ENCODE measurements around the gene UGDH.

Gene UGDH

DNA sequence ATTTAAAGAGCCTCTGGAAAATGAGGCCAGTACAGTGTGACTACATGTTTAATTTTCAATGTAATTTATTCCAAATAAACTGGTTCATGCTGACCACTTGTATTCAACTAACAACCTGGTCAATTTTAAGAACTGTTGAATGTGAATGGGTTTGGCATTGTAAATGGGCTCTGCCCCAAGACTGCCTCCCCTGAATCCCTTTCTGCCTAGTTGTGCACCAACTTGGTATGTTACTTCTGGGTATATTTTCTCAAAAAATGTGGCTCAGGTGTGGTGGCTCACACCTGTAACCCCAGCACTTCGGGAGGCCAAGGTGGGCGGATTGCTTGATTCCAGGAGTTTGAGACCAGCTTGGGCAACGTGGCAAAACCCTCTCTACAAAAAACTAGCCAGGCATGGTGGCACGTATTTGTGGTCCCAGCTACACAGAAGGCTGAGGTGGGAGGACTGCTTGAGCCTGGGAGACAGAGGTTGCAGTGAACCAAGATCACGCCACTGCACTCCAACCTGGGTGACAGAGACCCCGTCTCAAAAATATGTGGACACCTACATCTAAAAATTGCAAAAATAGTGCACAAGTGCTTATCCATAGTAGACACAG, 75.7 kb downstream of the UGDH start:
- DNase-seq: no peak

DNA sequence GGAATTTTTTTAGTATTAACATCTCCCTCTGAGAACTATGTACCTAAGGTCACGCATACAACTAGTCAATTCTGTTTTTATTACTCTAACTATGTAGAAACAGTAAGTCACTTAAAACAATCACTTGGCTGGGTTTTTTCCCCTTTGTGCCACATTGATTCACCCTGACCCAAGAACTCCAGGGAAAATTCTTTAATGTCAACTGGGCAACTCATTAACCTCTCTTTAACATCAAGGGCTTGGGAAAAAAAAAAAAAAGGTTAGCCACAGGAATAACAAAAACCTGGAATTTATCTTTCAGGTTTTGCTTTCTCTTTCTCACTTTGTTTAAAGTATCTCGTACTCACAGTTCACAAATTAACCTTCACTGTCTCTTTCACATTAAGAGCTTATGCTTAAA, 76.6 kb downstream of the UGDH start:
- no peak for DNase-seq
